ENCODE results near the gene TRIM25. TPM values are rescaled to one million over a fixed set of nuclear protein-coding genes. Genes with fewer than 3 reads are reported as not detected.

Gene TRIM25
- total RNA-seq, 1 experiment from 2014 or later = 135 TPM

DNA sequence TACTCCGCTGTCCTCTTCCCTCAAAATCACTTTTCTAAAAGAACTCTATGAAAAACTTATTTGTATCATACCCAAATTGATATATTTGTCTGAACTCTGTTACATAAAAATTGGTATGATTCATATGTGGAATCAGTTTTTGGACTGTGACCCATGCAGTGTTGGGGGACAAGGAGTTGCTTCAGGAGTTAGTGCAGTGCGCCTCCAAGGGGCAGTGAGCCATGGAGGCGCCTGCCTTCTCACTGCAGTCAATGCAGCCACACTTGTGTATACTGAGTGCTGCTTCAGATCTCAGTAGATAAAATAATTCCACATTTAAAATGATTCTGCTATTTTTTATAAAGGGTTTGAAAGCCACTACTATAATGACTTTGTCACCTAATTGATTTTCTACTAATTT lies 47.4 kb downstream of the TRIM25 start:
- Histone ChIP-seq H3K9me3 (ENCODE audit: control insufficient read depth in 1 of 2, insufficient read depth in 1 of 2, low read depth in 1 of 2, low read length in 2 of 2) (no peaks in the 10 kb centered on the region), H3K9ac (ENCODE audit: low read length) (no peak overlapping the region), H3K27me3 (ENCODE audit: insufficient read depth, low read length) (no peaks in the 10 kb centered on the region), H3K4me1 (ENCODE audit: control insufficient read depth in 1 of 2, insufficient read depth in 2 of 2, low read length in 2 of 2) (no peaks in the 10 kb centered on the region), H3K4me2 (ENCODE audit: low read length) (no peak overlapping the region), H2AFZ (ENCODE audit: low read depth, low read length, poor library complexity, severe bottlenecking) (no peak overlapping the region), H3K27ac (ENCODE audit: low read depth, low read length) (no peak overlapping the region), H3K4me3 (replicated peaks in 1 of 2; ENCODE audit: low read depth in 1 of 2, low read length in 2 of 2) (no peak overlapping the region), H3K79me2 (ENCODE audit: insufficient read depth, low read length) (no peaks in the 10 kb centered on the region), H4K20me1 (ENCODE audit: insufficient read depth) (no peaks in the 10 kb centered on the region), H3K36me3 (ENCODE audit: control insufficient read depth in 1 of 2, insufficient read depth in 2 of 2, low read length in 2 of 2) (no peaks in the 10 kb centered on the region), H3K9me2 (ENCODE audit: insufficient read depth) (no peaks in the 10 kb centered on the region)
- ATAC-seq (peak; percentile 86), DNase-seq (ENCODE audit: low read depth, low spot score) (no peak)
- TF ChIP-seq RAD21 (IDR thresholded peaks at IDR 0.05; ENCODE audit: low read depth) (peak; percentile 59), EGR1 (IDR thresholded peaks at IDR 0.05; ENCODE audit: low read depth) (no peak), SIN3A (IDR thresholded peaks at IDR 0.05; ENCODE audit: low read depth) (no peak), POLR2A (IDR thresholded peaks at IDR 0.05; ENCODE audit: borderline replicate concordance, extremely low read depth, insufficient read depth, insufficient read length) (no peak), ELF1 (IDR thresholded peaks at IDR 0.05; ENCODE audit: borderline replicate concordance, low read depth) (no peak)
- TF ChIP-seq, protein P1, sequence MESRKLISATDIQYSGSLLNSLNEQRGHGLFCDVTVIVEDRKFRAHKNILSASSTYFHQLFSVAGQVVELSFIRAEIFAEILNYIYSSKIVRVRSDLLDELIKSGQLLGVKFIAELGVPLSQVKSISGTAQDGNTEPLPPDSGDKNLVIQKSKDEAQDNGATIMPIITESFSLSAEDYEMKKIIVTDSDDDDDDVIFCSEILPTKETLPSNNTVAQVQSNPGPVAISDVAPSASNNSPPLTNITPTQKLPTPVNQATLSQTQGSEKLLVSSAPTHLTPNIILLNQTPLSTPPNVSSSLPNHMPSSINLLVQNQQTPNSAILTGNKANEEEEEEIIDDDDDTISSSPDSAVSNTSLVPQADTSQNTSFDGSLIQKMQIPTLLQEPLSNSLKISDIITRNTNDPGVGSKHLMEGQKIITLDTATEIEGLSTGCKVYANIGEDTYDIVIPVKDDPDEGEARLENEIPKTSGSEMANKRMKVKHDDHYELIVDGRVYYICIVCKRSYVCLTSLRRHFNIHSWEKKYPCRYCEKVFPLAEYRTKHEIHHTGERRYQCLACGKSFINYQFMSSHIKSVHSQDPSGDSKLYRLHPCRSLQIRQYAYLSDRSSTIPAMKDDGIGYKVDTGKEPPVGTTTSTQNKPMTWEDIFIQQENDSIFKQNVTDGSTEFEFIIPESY (IDR thresholded peaks at IDR 0.05; ENCODE audit: extremely low read depth, insufficient replicate concordance, low read length) = no peak
- TF ChIP-seq, protein P2, sequence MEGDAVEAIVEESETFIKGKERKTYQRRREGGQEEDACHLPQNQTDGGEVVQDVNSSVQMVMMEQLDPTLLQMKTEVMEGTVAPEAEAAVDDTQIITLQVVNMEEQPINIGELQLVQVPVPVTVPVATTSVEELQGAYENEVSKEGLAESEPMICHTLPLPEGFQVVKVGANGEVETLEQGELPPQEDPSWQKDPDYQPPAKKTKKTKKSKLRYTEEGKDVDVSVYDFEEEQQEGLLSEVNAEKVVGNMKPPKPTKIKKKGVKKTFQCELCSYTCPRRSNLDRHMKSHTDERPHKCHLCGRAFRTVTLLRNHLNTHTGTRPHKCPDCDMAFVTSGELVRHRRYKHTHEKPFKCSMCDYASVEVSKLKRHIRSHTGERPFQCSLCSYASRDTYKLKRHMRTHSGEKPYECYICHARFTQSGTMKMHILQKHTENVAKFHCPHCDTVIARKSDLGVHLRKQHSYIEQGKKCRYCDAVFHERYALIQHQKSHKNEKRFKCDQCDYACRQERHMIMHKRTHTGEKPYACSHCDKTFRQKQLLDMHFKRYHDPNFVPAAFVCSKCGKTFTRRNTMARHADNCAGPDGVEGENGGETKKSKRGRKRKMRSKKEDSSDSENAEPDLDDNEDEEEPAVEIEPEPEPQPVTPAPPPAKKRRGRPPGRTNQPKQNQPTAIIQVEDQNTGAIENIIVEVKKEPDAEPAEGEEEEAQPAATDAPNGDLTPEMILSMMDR (IDR thresholded peaks at IDR 0.05 in 2 of 3, conservative IDR thresholded peaks at IDR 0.05 in 1 of 3; ENCODE audit: borderline replicate concordance in 1 of 3, insufficient read depth in 1 of 3, low read depth in 2 of 3, low read length in 2 of 3) = peak; percentile 31 to 47 (median 40); a peak in 5 of 6 replicates
- BruUV-seq (replicated peaks) = no TSS peak
- ChIA-PET CTCF (no interaction called here), RAD21 (ENCODE audit: low non-redundant PET in 1 of 2, low total read pairs in 2 of 2, uncharacterized antibody in 2 of 2, unreplicated experiment in 2 of 2) (no interaction called here), POLR2A (no interaction called here)
- intact Hi-C loops (cut with micrococcal nuclease) = no loop called here

Data from HCT116 (cell line).